Measurements from ENCODE around the gene ASIC2.

The ASIC2 gene

DNA sequence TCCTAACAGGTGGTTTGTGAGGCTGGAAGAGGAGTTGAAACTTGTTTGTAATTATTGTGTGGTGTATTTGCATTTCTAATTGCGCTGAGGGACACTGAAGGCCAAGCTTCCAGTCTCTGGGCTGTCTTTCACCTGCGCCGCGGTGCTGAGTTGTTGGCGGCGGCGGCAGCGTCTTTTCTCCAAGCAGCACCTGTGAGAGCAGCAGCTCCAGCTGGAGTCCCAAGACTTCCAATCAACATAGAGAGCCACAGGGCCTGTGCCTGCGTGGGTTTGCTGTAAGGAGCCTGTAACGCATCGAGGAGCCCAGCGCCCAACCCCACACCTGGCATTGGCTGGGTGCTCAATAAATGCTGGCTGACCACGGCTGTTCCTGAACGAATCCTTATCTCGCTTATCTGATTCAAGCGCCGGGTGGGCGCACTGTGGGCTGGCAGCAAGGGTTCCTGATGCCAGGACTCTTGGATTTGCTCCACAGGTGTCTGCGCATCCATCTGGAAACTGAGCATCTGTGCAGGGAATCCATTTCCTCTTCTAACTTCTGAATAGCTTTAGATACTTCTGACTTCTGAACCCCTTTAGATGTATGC is 138.1 kb downstream of the ASIC2 start:
- DNase-seq (ENCODE audit: low read depth) = no peak

DNA sequence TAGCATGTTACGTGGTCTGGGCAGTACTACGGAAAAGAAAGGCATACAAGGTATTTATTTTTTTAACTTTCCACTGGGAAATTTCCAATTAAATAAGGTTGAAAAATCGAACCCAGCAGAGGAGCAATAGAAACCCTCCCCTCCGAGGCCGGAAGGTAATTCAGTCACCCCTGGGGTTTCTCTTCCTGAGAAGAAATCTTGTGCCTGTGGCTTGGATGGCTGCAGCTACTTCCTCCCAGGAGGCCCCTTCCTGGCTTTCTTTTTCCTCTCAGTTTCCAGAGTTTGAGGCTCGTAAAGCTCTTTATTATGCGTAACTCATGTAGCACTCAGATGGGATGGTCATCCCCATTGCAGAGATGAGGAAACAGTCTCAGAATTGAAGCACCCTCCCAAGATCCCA is 140.3 kb downstream of the ASIC2 start:
- no peak for DNase-seq (ENCODE audit: low read depth)

DNA sequence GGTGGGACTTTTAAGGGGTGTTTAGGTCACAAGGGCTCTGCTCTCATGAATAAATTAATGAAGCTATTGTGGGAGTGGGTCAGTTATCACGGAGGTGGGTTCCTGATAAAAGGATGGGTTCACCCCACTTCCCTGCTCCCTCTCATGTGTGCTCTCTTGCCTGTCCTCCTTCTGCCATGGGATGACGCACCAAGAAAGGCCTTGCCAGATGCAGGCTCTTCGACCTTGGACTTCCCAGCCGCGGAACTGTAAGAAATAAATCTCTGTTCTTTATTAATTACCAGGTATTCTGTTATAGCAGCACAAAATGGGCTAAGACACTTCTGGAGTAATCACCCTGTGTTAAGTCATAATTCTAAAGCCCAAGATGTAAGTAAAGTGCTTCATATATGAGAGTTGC is 141.5 kb downstream of the ASIC2 start:
- no peak for DNase-seq (ENCODE audit: low read depth)

DNA sequence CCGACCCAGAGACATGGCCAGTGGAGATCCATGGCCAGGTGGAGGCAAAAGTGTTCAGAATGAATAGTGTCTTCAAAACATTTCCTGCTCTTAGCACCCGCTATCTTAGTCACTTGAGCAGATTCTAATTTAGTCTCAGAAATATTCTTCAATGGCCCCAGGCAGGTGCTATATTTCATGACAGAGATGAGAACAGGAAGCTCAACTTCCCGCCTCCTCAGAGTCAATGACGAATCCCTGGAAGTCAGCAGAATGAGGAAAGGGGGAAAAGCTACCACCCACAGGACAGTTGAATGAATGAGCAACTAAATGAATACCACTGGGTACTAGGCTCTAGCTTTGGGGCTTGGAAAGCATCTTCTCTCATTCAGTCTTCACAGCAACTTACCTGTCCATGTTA is 147.2 kb downstream of the ASIC2 start:
- no peak for DNase-seq (ENCODE audit: low read depth)

DNA sequence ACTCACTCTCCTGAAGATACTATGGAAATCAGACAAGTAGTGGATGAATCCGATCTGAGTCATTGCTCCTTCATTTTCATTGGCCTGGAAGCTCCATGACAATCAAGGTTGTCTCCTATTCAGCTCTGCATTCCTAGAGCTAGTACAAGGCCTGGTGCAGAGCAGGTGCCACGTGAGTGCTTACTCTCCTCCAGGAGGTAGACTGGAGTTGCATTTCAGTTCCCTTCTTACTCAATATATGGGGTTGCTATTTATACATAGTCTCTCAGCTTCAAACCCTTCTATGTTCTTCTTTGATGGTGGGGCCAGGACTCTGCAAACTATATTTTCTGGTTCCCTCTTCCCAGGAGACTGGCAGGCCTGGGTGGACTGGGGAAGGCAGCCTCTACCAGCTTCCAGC is 148.3 kb downstream of the ASIC2 start:
- no peak for DNase-seq (ENCODE audit: low read depth)

DNA sequence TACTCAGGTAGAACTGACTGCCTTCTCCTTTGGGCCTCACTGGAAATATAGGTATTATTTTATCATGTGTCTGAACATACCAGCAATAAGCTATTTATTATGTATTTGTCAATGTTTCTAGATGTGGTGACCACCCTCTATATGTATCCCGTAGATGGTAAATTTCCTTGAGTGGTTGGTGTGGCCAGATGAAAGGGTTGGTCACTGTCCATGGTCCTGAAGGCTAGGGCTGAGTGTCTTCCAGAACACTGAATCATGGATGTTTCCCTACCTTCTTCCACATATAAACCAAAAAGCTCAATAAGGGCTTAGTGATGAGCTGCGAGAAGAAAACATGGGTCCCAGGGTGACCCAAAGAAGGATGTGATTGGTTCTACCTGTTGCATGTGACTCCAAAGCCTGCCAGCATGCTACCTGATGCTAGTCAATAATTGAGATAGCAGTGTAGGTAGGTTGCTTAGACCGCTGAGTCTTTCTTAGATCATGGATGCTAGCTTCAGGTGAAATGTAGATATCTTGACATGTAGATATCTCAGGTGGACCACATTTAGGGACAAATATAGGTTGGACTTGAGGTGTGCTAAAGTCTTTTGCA is 150.3 kb downstream of the ASIC2 start:
- DNase-seq (ENCODE audit: low read depth) = no peak

DNA sequence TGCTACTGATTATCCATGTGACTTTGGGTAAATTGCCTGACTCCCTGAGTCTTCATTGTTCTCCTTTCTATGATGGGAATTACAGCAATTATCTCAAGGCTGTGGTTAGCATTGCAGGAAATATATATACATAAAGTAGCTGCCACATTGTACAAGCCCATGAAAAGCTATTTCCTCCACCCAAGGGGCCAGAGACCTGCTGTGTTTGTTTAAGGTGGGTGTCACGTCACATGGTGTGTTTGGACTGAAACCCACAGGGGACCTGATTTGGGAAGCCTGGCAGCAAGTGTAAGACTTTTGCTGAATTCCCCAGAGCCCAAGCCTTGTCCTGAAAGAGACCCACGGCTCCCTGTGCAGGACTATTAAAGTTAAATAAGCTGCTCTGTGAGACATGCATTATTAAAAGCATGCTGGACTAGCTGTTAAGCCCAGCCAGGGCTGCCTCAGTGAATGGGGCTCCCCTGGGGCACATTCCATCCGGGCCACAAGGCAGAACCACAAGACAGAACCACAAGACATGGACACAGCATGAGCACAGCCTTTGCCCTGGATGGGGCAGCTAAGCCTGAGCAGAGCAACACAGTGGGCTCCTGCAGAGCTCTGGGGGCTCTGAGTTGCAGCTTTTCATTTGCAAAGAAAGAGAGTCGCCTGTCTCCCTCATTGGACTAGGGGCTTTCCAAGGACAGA is 152.5 kb downstream of the ASIC2 start:
- no peak for DNase-seq (ENCODE audit: low read depth)

DNA sequence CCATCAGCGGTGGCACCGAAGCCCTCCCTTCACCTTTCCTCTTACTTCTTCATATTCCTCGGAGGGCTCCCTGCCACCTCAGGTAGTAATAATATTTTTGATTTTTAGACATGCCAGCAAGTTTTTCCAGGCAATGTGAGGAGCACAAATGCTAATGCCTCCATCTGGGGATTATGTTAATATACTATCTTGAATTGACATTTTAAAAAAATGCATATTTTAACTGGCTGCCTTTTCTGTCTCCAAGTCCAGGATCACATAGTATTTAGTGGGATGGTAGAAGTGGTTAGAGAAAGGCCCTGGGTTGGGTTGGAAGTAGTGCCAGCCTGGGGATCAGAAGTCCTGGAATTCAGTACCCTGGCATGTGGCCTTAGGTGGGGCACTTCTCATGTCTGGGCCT is 154.5 kb downstream of the ASIC2 start:
- DNase-seq (ENCODE audit: low read depth) = no peak

DNA sequence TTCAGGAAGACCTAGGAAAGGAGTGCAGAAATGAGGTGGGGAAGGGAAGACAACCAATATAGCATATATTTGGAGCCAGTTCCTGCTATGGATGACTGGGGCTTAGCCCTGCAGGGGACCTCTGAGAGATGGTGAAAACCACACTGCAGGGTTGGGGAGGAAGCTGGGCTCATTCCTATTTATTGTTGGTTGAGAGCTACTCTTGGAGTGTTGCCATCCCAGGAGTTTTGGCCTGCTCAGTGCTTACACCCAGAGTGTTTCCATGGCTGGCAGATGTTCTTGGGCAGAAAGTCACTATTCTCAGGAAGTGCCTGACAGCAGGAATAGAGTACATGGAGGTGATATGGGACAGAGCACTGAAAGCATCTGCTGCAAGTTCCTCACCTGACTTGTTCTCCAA is 155.7 kb downstream of the ASIC2 start:
- no peak for DNase-seq (ENCODE audit: low read depth)

DNA sequence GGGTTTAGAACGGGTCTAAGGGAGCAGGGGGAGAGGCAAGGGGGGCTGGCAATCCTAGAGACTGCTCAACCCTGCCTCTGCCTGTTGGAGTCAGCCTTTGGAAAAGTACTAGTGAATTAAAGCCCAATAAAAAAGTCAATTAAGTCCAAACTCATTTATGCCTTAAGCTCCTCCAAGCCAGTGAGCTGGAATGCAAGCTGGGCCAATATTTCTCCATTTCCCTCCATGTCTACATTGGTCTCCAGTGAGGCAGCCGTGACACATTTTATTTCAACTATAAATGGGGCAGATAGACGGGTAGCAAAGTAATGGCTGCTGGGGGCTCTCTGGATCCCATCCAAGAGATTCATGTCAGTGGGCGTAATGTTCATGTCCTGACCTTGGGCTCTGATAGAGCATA is 157.4 kb downstream of the ASIC2 start:
- no peak for DNase-seq (ENCODE audit: low read depth)

DNA sequence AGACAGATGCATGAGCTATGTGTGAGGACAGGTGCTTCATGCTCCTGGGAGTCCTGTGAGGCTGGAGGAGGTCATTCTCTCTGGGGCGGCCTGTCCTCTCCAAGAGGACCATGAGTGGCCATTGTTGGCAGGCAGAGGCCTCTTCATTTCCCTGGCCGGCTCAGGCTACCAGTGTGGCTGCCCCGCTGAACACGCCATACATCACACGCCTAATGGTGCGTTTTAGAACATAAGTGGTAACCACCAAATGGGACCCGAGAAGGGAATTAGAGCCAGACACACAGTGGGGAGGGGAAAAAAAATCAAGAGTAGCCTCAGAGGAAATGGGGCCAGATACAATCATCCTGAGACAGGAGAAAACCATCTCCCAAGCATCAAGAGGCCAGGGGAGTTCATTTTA is 161.5 kb downstream of the ASIC2 start:
- no peak for DNase-seq (ENCODE audit: low read depth)

DNA sequence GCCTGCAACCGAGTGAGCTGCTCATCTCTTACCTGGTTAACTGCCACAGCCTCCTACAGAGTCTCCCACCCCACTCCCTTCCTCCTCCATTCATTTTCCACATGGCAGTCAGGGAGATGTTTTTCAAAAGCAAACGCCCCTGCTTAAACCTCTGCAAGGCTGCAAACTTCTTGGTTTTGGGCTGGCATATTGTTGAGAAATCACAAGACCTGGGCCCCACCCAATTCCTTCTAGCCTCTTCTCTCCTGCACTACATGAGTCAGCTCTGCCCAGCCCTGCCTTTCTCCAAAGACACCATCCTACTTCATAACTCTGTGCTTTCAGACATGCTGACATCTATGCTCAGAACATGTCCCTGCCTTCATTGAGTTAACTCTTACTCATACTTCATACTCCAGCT is 165.4 kb downstream of the ASIC2 start:
- DNase-seq (ENCODE audit: low read depth) = no peak

DNA sequence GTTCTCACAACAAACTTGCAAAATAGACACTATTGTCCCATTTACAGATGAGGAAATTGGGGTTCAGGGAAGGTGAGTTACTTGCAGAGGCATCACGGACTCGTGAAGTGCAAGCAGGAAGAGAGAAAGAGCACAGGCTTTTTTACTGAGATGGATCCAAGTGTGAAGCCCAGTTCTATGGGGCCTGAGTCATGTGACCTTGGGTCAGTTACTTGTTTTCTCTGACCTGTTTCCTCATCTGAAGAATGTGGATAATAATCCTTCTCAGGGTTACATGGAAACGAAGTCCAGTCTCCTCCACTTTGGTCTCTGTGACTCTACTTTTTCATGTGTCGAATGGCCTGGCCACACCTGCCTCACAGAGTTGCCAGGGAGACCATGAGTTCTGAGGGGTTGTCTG is 167.0 kb downstream of the ASIC2 start:
- no peak for DNase-seq (ENCODE audit: low read depth)

DNA sequence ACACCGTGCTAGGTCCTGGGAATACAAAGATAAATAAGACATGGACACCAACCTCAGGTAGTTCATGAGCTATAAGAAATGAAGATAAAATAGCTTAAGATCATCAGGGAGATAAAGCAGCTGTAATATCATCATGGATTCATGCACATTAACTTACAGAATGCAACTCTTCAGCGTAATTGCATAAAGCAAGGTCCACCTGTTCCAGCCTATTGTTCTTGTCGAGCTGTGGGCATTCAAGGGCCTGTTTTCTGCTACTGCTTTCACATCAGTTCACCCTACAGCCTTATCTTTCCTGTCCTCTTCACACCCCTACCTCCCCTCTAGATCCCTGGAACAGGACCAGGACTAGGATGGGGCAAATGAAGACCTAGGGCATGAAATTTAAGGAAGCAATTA is 167.5 kb downstream of the ASIC2 start:
- no peak for DNase-seq (ENCODE audit: low read depth)

DNA sequence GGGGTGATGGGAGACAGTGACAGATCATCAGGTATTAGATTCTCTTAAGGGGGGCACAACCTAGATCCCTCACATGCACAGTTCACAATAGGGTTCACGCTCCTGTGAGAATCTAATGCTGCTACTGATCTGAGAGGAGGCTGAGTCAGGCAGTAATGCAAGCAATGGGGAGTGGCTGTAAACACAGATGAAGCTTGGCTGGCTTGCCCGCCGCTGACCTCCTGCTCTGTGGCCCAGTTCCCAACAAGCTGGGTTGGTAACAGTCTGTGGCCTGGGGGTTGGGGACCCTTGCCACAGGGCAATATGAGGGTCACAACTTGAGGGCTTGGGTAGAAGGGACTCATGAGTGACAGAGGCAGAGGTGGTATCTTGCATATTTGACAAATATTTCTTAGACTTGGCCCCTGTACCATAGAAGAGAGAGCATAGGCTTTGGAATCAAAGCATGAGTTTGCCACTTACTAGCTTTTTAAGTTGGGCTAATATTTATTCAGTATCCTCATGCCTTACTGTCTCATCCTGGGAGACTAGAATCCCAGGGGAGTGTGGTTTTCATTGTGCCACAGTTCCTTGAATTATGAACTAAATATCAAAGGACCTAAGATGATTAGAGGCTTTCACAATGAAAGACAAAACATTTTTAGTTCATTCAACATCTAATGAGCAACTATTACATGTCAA is 168.1 kb downstream of the ASIC2 start:
- DNase-seq (ENCODE audit: low read depth) = no peak

DNA sequence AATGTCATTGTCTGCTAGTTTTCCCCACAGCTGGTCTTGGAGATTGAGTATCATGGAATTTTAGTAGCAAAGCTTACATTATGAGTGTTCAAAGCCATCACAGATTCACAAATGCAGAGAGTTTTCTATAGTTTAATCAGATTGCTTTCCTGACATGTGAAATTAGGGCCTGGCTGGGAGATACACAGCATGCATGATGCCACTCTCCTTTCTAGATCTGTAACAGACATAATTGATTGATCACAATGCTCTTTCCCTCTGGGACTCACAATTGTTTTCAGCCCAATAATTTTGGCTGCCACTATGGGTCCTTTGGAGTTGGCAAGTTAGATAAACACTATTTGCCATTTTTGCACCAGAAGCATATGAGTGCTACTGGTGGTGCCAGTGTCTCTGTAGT is 168.9 kb downstream of the ASIC2 start:
- no peak for DNase-seq (ENCODE audit: low read depth)

DNA sequence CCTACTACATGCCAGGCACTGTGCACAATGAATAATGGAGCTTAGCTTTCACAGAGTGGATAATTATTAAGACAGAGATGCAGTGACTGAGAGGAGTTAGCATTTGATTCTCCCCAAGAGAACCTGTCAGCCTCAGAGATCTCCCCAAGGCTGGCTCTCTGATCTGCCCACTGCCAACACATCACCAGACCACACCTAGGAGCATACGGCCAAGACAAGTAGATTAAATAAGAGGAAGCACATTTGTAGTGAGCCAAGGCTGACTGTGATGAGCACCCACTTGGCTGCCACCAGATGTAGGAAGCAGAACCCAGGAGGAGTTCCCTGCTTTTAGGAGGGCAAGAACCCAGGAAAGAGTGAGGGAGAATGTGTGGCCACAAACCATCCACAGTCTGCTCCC is 171.3 kb downstream of the ASIC2 start:
- no peak for DNase-seq (ENCODE audit: low read depth)

DNA sequence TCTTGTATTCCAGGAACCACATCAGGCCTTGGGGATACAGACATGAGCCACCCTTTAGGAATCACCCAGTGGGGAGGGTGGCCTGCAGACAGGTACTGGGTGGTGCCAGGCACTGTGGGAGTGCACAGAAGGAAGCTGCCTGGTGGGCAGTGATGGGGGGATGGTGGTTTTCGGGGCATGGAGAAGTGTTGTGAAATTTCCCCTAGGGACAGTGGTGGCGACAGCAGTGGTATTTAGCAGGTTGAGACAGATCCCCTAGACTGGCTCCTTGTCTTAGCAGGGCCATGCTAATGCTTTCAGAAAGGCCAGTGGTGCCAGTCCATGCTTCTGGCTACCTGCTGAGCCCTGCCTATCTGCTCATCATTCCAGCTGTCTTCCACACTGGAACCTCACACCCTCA is 171.8 kb downstream of the ASIC2 start:
- no peak for DNase-seq (ENCODE audit: low read depth)

DNA sequence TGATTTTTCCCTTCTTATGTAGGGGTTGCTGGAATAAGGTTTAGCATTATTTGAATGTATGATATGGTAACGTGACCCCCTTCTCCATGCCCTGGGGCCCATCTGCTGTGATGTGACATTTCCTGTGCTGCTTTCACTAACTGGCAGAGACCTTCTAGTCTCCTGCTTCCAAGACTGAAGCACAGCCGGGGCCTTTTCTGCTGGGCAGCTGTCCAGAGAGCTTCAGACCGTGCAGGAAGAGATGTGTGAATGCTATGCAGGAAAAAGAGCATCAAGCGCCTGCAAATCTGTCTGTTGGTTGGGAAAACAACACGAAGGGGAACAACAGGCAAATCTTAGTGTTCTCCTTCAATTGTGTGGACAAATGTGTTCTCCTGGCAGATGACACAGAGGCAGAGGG is 173.0 kb downstream of the ASIC2 start:
- no peak for DNase-seq (ENCODE audit: low read depth)

DNA sequence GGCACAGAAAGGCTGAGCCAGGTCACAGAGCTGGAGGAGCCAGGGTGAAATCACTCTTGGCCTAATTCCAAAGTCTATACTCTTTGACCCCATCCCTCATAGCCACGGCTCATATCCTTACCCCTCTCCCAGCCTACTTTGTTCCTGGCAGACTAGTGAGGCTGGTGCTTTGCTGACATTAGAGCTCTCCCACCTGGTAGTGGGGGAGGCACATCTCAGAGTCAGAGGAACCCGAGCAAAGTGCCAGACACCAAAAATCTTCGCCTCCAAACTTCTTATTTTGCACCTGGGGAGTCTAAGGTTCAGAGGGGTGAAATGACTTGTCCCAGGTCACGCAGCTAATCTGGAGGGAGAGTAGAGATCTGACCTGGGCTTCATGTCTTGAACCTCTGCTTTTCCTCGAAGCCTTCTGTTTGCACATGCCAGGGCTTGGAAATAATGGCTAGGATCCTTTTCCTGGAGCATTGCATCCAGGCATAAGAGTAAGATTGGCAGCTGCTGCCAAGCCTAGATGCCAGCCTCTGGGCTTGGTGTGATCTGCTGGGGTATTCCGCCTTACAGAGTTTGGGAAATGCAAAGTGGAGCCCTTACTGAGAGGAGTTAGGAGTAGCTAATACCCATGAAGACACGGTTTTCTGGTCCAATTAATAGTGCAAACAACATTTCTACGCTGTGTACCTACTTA is 174.6 kb downstream of the ASIC2 start:
- no peak for DNase-seq (ENCODE audit: low read depth)

DNA sequence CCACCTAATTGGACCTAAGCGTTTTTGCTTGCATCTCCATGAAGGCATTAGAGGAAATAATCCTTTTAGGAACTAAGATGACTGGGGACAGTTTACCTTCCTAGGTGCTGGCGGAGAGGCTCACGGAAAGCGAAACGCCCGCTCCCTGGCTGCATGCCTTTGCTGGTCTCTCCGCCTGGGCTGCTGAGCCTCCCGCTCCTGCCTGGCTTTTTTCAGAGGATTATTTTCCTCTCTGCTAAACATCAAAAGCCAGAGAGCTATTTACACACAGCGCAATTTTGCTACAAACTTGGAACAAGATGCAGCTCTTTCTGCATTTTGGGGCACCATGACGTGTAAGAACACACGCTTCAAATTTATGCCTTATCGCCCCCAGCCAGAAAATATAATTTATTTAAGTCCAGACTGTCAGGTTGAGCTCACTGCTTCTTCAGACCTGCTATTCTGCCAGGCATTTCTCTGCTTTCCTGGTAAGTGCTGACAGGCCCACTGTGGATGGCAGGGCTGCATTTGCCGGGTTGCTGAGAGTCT is 177.0 kb downstream of the ASIC2 start:
- no peak for DNase-seq (ENCODE audit: low read depth)

DNA sequence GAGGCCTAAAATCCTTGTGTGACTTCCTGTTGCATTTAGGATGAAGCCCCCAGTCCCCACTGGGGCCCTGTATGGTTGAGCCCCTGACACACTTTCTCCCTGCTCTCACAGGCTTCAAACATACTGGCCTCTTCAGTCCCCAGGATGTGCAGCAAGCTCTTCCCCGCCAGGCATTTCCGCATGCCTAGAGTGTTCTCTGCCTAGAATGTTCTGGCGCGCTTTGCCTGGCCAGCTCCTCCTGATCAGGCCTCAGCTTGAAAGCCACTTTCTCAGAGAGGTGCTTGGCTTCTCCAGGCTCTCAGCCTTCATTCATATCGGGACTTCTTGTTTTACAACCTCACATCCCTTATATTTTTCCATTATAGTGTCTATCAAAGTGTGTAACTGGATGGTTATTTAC is 177.7 kb downstream of the ASIC2 start:
- no peak for DNase-seq (ENCODE audit: low read depth)

DNA sequence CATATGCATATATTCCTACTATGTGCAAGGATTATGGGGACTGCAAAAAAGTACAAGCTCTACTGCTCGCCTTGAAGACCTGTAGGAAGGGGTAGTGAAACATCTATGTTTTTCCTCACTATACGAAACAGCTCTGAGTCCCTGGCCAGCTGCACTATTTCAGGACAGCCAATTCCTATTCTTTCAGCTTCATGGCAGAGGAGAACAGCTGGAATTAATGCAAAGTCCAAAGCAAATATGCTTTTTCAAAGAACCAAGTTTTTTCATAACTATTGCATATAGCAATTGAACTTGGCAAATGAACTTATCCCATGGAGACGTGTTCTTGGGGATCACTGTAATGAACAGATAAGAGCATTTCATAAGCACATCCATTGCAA is 179.1 kb downstream of the ASIC2 start:
- DNase-seq (ENCODE audit: low read depth) = no peak

All from stimulated activated CD8-positive, alpha-beta memory T cell treated with anti-CD3 and anti-CD28 coated beads, Interleukin-12 subunit alpha, Interleukin-12 subunit beta, amount 100 ng/mL, for 4 hours (primary cell).